Stimulated activated CD4-positive, alpha-beta T cell treated with anti-CD3 and anti-CD28 coated beads, Interleukin-12 subunit alpha, Interleukin-12 subunit beta, amount 100 ng/mL, for 4 hours (primary cell): ENCODE results near the gene CHCHD1.
"Not testable (repeated sequence)": the region's sequence is repeated elsewhere in the genome, so short reads cannot be mapped to it uniquely, and the experiment has no call there.

Experiments
- DNase-seq: peaks from one replicate; pipeline ENCODE4 v3.0.0-alpha.2; 2020

Gene CHCHD1

GRCh38 chr10:73814896-73815718 lies 33.3 kb downstream of the CHCHD1 start:
- DNase-seq = no peak

GRCh38 chr10:73815719-73816030 lies 33.8 kb downstream of the CHCHD1 start:
- no peak for DNase-seq

GRCh38 chr10:73816917-73817729 lies 35.3 kb downstream of the CHCHD1 start:
- no peak for DNase-seq

- no peak for DNase-seq
Measured at GRCh38 chr10:73817826-73818225, 36.0 kb downstream of the CHCHD1 start.

GRCh38 chr10:73818402-73818801 lies 36.6 kb downstream of the CHCHD1 start:
- no peak for DNase-seq

- DNase-seq = no peak
Measured at GRCh38 chr10:73819081-73819480, 37.2 kb downstream of the CHCHD1 start.

GRCh38 chr10:73819513-73820093 lies 37.8 kb downstream of the CHCHD1 start:
- DNase-seq = no peak

GRCh38 chr10:73823391-73823790 lies 41.5 kb downstream of the CHCHD1 start:
- DNase-seq = no peak

GRCh38 chr10:73824146-73824725 lies 42.4 kb downstream of the CHCHD1 start:
- no peak for DNase-seq

GRCh38 chr10:73827346-73828089 lies 45.7 kb downstream of the CHCHD1 start:
- no peak for DNase-seq

GRCh38 chr10:73828161-73828560 lies 46.3 kb downstream of the CHCHD1 start:
- DNase-seq = no peak

GRCh38 chr10:73829090-73829489 lies 47.2 kb downstream of the CHCHD1 start:
- DNase-seq = not testable (repeated sequence)
